Keratinocyte (primary cell): ENCODE measurements around the gene GALNT9. TPM values are rescaled to one million over a fixed set of nuclear protein-coding genes. Genes with fewer than 3 reads are reported as not detected.

Source experiments
- DNase-seq: peaks from one replicate; pipeline ENCODE4 v3.0.0-alpha.2; 2011; ENCODE audit warnings: low read depth, missing footprints, low spot score
- FAIRE-seq: peaks from 2 replicates; lab custom pipeline; 2011; peaks lifted over from hg19 to GRCh38; lab: Jason Lieb, UNC
- H2AFZ ChIP-seq: 2 replicates; pipeline ENCODE4 v1.6.0; 2012; ENCODE audit warnings: low read length, control low read depth, inconsistent platforms; ENCODE audit not compliant: control insufficient read depth
- H3K27ac ChIP-seq: 2 replicates; pipeline ENCODE4 v1.5.1; 2011; ENCODE audit warnings: low read length; ENCODE audit not compliant: control insufficient read depth, insufficient read depth
- H3K27me3 ChIP-seq: 3 replicates; pipeline ENCODE4 v1.6.0; 2011; ENCODE audit warnings: low read length; ENCODE audit not compliant: control insufficient read depth, insufficient read depth; ENCODE audit errors: extremely low read depth
- H3K36me3 ChIP-seq, 2 experiments: 2 replicates in 1 of 2; 3 replicates in 1 of 2; pipeline ENCODE4 v1.5.1; 2011; ENCODE audit warnings: low read length in 2 of 2, mild to moderate bottlenecking in 1 of 2; ENCODE audit not compliant: control insufficient read depth in 2 of 2, insufficient read depth in 2 of 2; ENCODE audit errors: extremely low read depth in 1 of 2
- H3K4me1 ChIP-seq: 3 replicates; pipeline ENCODE4 v1.5.1; 2011; ENCODE audit warnings: low read length; ENCODE audit not compliant: control insufficient read depth, insufficient read depth; ENCODE audit errors: extremely low read depth
- H3K4me2 ChIP-seq: 3 replicates; pipeline ENCODE4 v1.6.0; 2011; ENCODE audit warnings: low read depth, low read length; ENCODE audit not compliant: control insufficient read depth, insufficient read depth; ENCODE audit errors: extremely low read depth
- H3K4me3 ChIP-seq, 3 experiments: fragments of 200-600 bp in 1 of 3; sonication (generic) in 1 of 3; 2 replicates in 2 of 3; 3 replicates in 1 of 3; pipeline ENCODE4 v1.5.1; 2011 to 2016; ENCODE audit warnings: low read length in 3 of 3, mild to moderate bottlenecking in 3 of 3, control low read depth in 2 of 3, inconsistent platforms in 1 of 3, low read depth in 1 of 3, mixed read lengths in 1 of 3, mixed run types in 1 of 3, moderate library complexity in 1 of 3; ENCODE audit not compliant: control insufficient read depth in 2 of 3, insufficient read depth in 2 of 3; ENCODE audit errors: extremely low read depth in 1 of 3
- H3K79me2 ChIP-seq: 2 replicates; pipeline ENCODE4 v1.6.0; 2012; ENCODE audit warnings: low read length; ENCODE audit not compliant: control insufficient read depth, insufficient read depth
- H3K9ac ChIP-seq: 3 replicates; pipeline ENCODE4 v1.6.0; 2011; ENCODE audit warnings: low read length; ENCODE audit not compliant: control insufficient read depth, insufficient read depth; ENCODE audit errors: extremely low read depth
- H3K9me1 ChIP-seq: 3 replicates; pipeline ENCODE4 v1.6.0; 2011; ENCODE audit warnings: low read length; ENCODE audit not compliant: control insufficient read depth, insufficient read depth; ENCODE audit errors: extremely low read depth
- H3K9me3 ChIP-seq: 2 replicates; pipeline ENCODE4 v1.5.1; 2012; ENCODE audit warnings: low read depth, low read length; ENCODE audit not compliant: control insufficient read depth
- H4K20me1 ChIP-seq: 3 replicates; pipeline ENCODE4 v1.6.0; 2011; ENCODE audit warnings: low read length; ENCODE audit not compliant: control insufficient read depth, insufficient read depth; ENCODE audit errors: extremely low read depth
- EZH2 ChIP-seq: IDR thresholded peaks from one replicate; pipeline ENCODE4 v1.6.1; 2012; ENCODE audit warnings: inconsistent platforms, mild to moderate bottlenecking, low read length, moderate library complexity
- dilution Hi-C: fragments of 300-500 bp; cut with MboI; formaldehyde crosslinking; loops from one replicate; pipeline ENCODE4 v1.7.0; 2020; ENCODE audit warnings: low sequenced_read_pairs; ENCODE audit not compliant: extremely low pct_ligation_motif_present
- polyA plus RNA-seq, 5 experiments: library from polyadenylated mRNA; depleted of rRNA in 3 of 5; stranded (reverse) in 3 of 5; stranded (forward) in 1 of 5; unstranded in 1 of 5; fragments of >200 nt; gene quantifications; 1 replicate in 1 of 5; 2 replicates in 3 of 5; 3 replicates in 1 of 5; pipeline versions ENCODE4 v1.2.1 to v1.2.3, GENCODE V29; 2011 to 2012; ENCODE audit warnings: missing spikeins in 2 of 5, low read depth in 1 of 5, low replicate concordance in 1 of 5
- TF ChIP-seq, protein P1 (sequence below), 3 experiments: IDR thresholded peaks in 1 of 3; conservative IDR thresholded peaks in 1 of 3; optimal IDR thresholded peaks in 1 of 3; 2 replicates in 2 of 3; 3 replicates in 1 of 3; pipeline versions ENCODE3 to v1.5.1; 2011; ENCODE audit warnings: low read length in 3 of 3, mild to moderate bottlenecking in 3 of 3, moderate library complexity in 2 of 3, control low read depth in 1 of 3, inconsistent platforms in 1 of 3; ENCODE audit not compliant: insufficient read depth in 2 of 3; ENCODE audit errors: extremely low read depth in 1 of 3

Gene GALNT9
- polyA plus RNA-seq, 1 donor (not counting 4 experiments of a cell fraction or from before 2014, with no cell fraction given): not detected

DNA sequence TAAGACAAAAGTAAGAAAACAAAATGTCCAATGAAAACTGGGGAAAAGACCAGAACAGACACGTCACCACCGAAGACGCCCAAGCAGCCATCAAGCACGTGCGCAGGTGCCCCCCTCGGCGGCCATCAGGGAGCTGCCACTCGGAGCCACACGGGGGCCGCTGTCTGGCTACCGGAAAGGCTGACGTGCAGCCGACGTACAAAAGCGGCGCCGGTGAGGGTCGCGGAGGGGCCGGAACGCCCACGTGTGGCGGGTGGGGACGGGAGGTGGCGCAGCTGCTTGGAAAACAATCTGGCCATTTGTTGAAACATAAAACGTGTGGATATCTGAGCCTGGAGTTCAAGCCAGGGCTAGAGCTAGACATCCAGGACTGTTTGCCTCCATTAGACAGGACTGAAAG lies 60.7 kb downstream of the GALNT9 start:
- dilution Hi-C loops: no loop called here
- H3K4me1 ChIP-seq: no peaks in the 10 kb centered on the region
- peaks cover 3% of the 10 kb centered on the region for H3K27me3 ChIP-seq
- no peaks in the 10 kb centered on the region for H3K79me2 ChIP-seq
- no peak overlapping the region for H3K27ac ChIP-seq
- no peak for FAIRE-seq
- H4K20me1 ChIP-seq: no peaks in the 10 kb centered on the region
- H3K9me3 ChIP-seq: peaks cover 6% of the 10 kb centered on the region
- H3K4me2 ChIP-seq: no peak overlapping the region
- TF ChIP-seq EZH2: no peak
- TF ChIP-seq, protein P1, sequence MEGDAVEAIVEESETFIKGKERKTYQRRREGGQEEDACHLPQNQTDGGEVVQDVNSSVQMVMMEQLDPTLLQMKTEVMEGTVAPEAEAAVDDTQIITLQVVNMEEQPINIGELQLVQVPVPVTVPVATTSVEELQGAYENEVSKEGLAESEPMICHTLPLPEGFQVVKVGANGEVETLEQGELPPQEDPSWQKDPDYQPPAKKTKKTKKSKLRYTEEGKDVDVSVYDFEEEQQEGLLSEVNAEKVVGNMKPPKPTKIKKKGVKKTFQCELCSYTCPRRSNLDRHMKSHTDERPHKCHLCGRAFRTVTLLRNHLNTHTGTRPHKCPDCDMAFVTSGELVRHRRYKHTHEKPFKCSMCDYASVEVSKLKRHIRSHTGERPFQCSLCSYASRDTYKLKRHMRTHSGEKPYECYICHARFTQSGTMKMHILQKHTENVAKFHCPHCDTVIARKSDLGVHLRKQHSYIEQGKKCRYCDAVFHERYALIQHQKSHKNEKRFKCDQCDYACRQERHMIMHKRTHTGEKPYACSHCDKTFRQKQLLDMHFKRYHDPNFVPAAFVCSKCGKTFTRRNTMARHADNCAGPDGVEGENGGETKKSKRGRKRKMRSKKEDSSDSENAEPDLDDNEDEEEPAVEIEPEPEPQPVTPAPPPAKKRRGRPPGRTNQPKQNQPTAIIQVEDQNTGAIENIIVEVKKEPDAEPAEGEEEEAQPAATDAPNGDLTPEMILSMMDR (optimal IDR thresholded peaks at IDR 0.05 in 1 of 3, IDR thresholded peaks at IDR 0.05 in 1 of 3, conservative IDR thresholded peaks at IDR 0.05 in 1 of 3; ENCODE audit: extremely low read depth in 1 of 3, insufficient read depth in 2 of 3, low read length in 3 of 3): no peak
- no peak for DNase-seq
- no peak overlapping the region for H2AFZ ChIP-seq
- no peaks in the 10 kb centered on the region for H3K9me1 ChIP-seq
- H3K4me3 ChIP-seq: no peak overlapping the region
- no peaks in the 10 kb centered on the region for H3K36me3 ChIP-seq
- no peak overlapping the region for H3K9ac ChIP-seq

DNA sequence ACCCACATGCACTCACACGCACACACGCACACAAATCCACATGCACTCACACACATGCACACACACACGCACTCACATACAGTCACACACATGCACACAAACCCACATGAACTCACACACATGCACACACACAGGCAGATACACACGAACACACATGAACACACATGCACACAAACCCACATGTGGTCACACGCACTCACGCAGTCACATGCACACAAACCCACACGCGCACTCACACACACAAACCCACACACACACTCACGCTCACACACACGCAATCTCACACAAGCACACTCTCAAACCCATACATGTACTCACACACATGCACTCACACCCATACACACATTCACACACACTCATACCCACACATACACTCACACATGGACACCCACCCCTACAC lies 61.5 kb downstream of the GALNT9 start:
- H3K9me3 ChIP-seq: peaks cover 6% of the 10 kb centered on the region
- no peak overlapping the region for H2AFZ ChIP-seq
- H3K9me1 ChIP-seq: no peaks in the 10 kb centered on the region
- H4K20me1 ChIP-seq: no peaks in the 10 kb centered on the region
- no peaks in the 10 kb centered on the region for H3K36me3 ChIP-seq
- no peak overlapping the region for H3K9ac ChIP-seq
- H3K27ac ChIP-seq: no peak overlapping the region
- H3K79me2 ChIP-seq: no peaks in the 10 kb centered on the region
- DNase-seq (no peak), FAIRE-seq (no peak)
- no peak for TF ChIP-seq EZH2
- TF ChIP-seq, protein P1 (optimal IDR thresholded peaks at IDR 0.05 in 1 of 3, IDR thresholded peaks at IDR 0.05 in 1 of 3, conservative IDR thresholded peaks at IDR 0.05 in 1 of 3; ENCODE audit: extremely low read depth in 1 of 3, insufficient read depth in 2 of 3, low read length in 3 of 3): no peak
- H3K4me2 ChIP-seq: no peak overlapping the region
- no peak overlapping the region for H3K4me3 ChIP-seq
- H3K4me1 ChIP-seq: no peaks in the 10 kb centered on the region
- dilution Hi-C loops: no loop called here
- H3K27me3 ChIP-seq: peaks cover 3% of the 10 kb centered on the region
